Testis (tissue), 3 donors: Measurements from ENCODE around the gene PRKN. TPM values are rescaled to one million over a fixed set of nuclear protein-coding genes. Genes with fewer than 3 reads are reported as not detected.

Source experiments
- DNase-seq: peaks from one replicate; pipeline ENCODE4 v3.0.0-alpha.2; 2019
- H3K27ac ChIP-seq, 2 donors: fragments of 200-600 bp; sonication (generic); one replicate each; pipeline ENCODE4 v1.5.1; 2019
- H3K27me3 ChIP-seq: fragments of 200-600 bp; sonication (generic); one replicate; pipeline ENCODE4 v1.5.1; 2019
- H3K36me3 ChIP-seq: fragments of 200-600 bp; sonication (generic); one replicate; pipeline ENCODE4 v1.5.1; 2017; ENCODE audit warnings: low read depth; ENCODE audit errors: missing control alignments
- H3K4me1 ChIP-seq: fragments of 200-600 bp; sonication (generic); one replicate; pipeline ENCODE4 v1.5.1; 2019
- H3K4me3 ChIP-seq, 2 donors: fragments of 200-600 bp; sonication (generic); one replicate each; pipeline ENCODE4 v1.5.1; 2017 to 2019
- H3K9me3 ChIP-seq: fragments of 200-600 bp; sonication (generic); one replicate; pipeline ENCODE4 v1.5.1; 2017
- CTCF ChIP-seq, 3 experiments: fragments of 450-650 bp in 2 of 3; fragments of 200-600 bp in 1 of 3; sonication (generic) in 1 of 3; IDR thresholded peaks; one replicate each; pipeline ENCODE4 v1.5.1; 2016 to 2019; ENCODE audit warnings: antibody characterized with exemption in 3 of 3, mild to moderate bottlenecking in 2 of 3, moderate library complexity in 1 of 3
- POLR2A ChIP-seq: fragments of 450-650 bp; IDR thresholded peaks from one replicate; pipeline ENCODE4 v1.6.1; 2017; ENCODE audit warnings: antibody characterized with exemption, mild to moderate bottlenecking, moderate library complexity
- WGBS, 2 donors: methylation state at CpG; one replicate each; pipeline ENCODE4 v1.1.5; 2018; 5-methylcytosine and 5-hydroxymethylcytosine counted together
- intact Hi-C: fragments of 100-400 bp; cut with DNase I; formaldehyde crosslinking; loops from one replicate; pipeline ENCODE4 v1.15.1; 2023; ENCODE audit warnings: low total_unique reads
- polyA plus RNA-seq: library from polyadenylated mRNA; stranded (reverse); fragments of 350-450 nt; fragmentation: Illumina TruSeq; extraction: RNeasy Lipid Tissue Mini Kit (QIAGEN cat#74804); gene quantifications from one replicate; pipeline ENCODE4 v1.2.3, GENCODE V29; 2014; ENCODE audit warnings: low read depth, low replicate concordance; ENCODE audit not compliant: insufficient read depth
- total RNA-seq, 2 donors: library from RNA; depleted of rRNA; stranded (reverse); fragments of >200 nt; gene quantifications; one replicate each; pipeline ENCODE4 v1.2.3, GENCODE V29; 2016

PRKN gene
- total and polyA plus RNA-seq, 3 donors from 2014 or later = 19.1 to 34.5 (median 28.8) TPM

GRCh38 chr6:162649271-162649670, 78.3 kb downstream of the PRKN start:
- Histone ChIP-seq H3K9me3 (no peaks in the 10 kb centered on the region), H3K27me3 (no peaks in the 10 kb centered on the region), H3K4me1 (no peaks in the 10 kb centered on the region), H3K4me3 (no peak overlapping the region), H3K27ac (no peak overlapping the region), H3K36me3 (no peaks in the 10 kb centered on the region)
- intact Hi-C loops = no loop called here
- no peak for DNase-seq
- TF ChIP-seq CTCF (IDR thresholded peaks at IDR 0.05) (no peak), POLR2A (no peak)
- 75 to 84% methylated on average over 3 of the region's 3 CpGs for WGBS, 2 donors

- Histone ChIP-seq H3K9me3 (no peaks in the 10 kb centered on the region), H3K36me3 (no peaks in the 10 kb centered on the region), H3K4me1 (no peaks in the 10 kb centered on the region), H3K4me3 (no peak overlapping the region), H3K27ac (no peak overlapping the region), H3K27me3 (no peaks in the 10 kb centered on the region)
- no peak for TF ChIP-seq CTCF (IDR thresholded peaks at IDR 0.05)
- TF ChIP-seq POLR2A = no peak
- no peak for DNase-seq
- whole genome bisulfite sequencing, 2 donors = 72 to 83% methylated on average over 2 of the region's 2 CpGs
- intact Hi-C loops = no loop called here
Measured at GRCh38 chr6:162644153-162644552, 83.4 kb downstream of the PRKN start.

GRCh38 chr6:162640756-162641155, 86.8 kb downstream of the PRKN start:
- intact Hi-C loops = no loop called here
- Histone ChIP-seq H3K4me3 (no peak overlapping the region), H3K36me3 (no peaks in the 10 kb centered on the region), H3K4me1 (no peaks in the 10 kb centered on the region), H3K27ac (no peak overlapping the region), H3K9me3 (no peaks in the 10 kb centered on the region), H3K27me3 (no peaks in the 10 kb centered on the region)
- 100% methylated on average over 1 of the region's 1 CpG for WGBS, 2 donors
- TF ChIP-seq POLR2A = no peak
- no peak for TF ChIP-seq CTCF (IDR thresholded peaks at IDR 0.05)
- no peak for DNase-seq

- no peaks in the 10 kb centered on the region for H3K9me3 ChIP-seq
- no peaks in the 10 kb centered on the region for H3K36me3 ChIP-seq
- no peak overlapping the region for H3K27ac ChIP-seq
- intact Hi-C loops = no loop called here
- no peak for DNase-seq
- TF ChIP-seq CTCF (IDR thresholded peaks at IDR 0.05) = no peak
- no peak for TF ChIP-seq POLR2A
- no peak overlapping the region for H3K4me3 ChIP-seq
- H3K4me1 ChIP-seq = no peaks in the 10 kb centered on the region
- H3K27me3 ChIP-seq = no peaks in the 10 kb centered on the region
- WGBS, 2 donors = 75 to 78% methylated on average over 2 of the region's 2 CpGs
Measured at GRCh38 chr6:162639951-162640350, 87.6 kb downstream of the PRKN start.

GRCh38 chr6:162638931-162639574, 88.5 kb downstream of the PRKN start:
- DNase-seq = no peak
- Histone ChIP-seq H3K36me3 (no peaks in the 10 kb centered on the region), H3K4me3 (no peak overlapping the region), H3K4me1 (no peaks in the 10 kb centered on the region), H3K27ac (no peak overlapping the region), H3K9me3 (no peaks in the 10 kb centered on the region), H3K27me3 (no peaks in the 10 kb centered on the region)
- TF ChIP-seq CTCF (IDR thresholded peaks at IDR 0.05) (no peak), POLR2A (no peak)
- WGBS, 2 donors = 81 to 82% methylated on average over 7 of the region's 7 CpGs
- intact Hi-C loops = no loop called here
